HEK293 (cell line): Measurements from ENCODE around the gene RHBDL3.

Source experiments
- ZBTB7A ChIP-seq: fragments of 450-650 bp; formaldehyde crosslinking; IDR thresholded peaks from 2 replicates; pipeline ENCODE4 v1.5.1; 2016; ENCODE audit warnings: low read depth, missing biosample characterization, missing genetic modification characterization
- TF ChIP-seq, protein P1 (sequence below): sonication (generic); formaldehyde crosslinking; IDR thresholded peaks from 2 replicates; pipeline ENCODE4 v1.8.1; 2022; ENCODE audit warnings: mild to moderate bottlenecking, moderate library complexity, missing genetic modification reagents

DNA sequence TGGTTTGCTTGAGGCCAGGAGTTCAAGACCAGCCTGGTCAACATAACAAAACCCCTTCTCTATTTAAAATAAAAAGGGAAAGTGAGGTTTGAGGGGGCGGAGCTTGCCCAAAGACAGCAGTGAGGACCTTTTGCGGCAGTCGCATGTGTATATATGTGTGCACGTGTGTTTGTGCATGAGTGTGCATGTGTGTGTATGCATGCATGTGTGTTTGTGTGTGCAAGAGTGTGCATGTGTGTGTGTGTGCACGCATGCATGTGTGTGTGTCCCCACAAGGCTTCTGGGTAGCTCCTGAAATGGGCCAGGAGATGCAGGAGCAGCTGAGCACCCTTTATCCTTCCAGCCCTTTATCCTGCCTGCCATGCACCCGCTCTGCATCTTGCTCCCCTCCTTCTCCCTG, 9.0 kb downstream of the RHBDL3 start:
- TF ChIP-seq, protein P1, sequence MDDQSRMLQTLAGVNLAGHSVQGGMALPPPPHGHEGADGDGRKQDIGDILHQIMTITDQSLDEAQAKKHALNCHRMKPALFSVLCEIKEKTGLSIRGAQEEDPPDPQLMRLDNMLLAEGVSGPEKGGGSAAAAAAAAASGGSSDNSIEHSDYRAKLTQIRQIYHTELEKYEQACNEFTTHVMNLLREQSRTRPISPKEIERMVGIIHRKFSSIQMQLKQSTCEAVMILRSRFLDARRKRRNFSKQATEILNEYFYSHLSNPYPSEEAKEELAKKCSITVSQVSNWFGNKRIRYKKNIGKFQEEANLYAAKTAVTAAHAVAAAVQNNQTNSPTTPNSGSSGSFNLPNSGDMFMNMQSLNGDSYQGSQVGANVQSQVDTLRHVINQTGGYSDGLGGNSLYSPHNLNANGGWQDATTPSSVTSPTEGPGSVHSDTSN (CRISPR knock-in tag) = no peak
- no peak for TF ChIP-seq ZBTB7A
